Heart right ventricle (tissue), 16 donors: Measurements from ENCODE around the gene VSTM2B. TPM values are rescaled to one million over a fixed set of nuclear protein-coding genes. Genes with fewer than 3 reads are reported as not detected.

Experiments used
- ATAC-seq, 8 donors: fragments of 200-7000 bp; cut with Tn5 transposase; one replicate each; pipeline ENCODE4 v1.9.1; 2020; ENCODE audit warnings: mild to moderate bottlenecking in 8 of 8, moderate library complexity in 8 of 8, moderate number of reproducible peaks in 1 of 8
- DNase-seq, 2 donors: peaks; one replicate each; pipeline ENCODE4 v3.0.0-alpha.2; 2020
- H3K27ac ChIP-seq, 10 donors: fragments of 200-600 bp; sonication (generic) in 2 of 10; one replicate each; pipeline versions ENCODE4 v1.5.0 to v1.8.0; 2020 to 2022; ENCODE audit warnings: mild to moderate bottlenecking in 3 of 10
- H3K27me3 ChIP-seq, 7 donors: fragments of 200-600 bp; one replicate each; pipeline ENCODE4 v1.8.0; 2021 to 2022; ENCODE audit warnings: mild to moderate bottlenecking in 2 of 7
- H3K36me3 ChIP-seq, 9 donors: fragments of 200-600 bp; sonication (generic) in 1 of 9; one replicate each; pipeline versions ENCODE4 v1.5.0 to v1.8.0; 2020 to 2022; ENCODE audit warnings: mild to moderate bottlenecking in 2 of 9
- H3K4me1 ChIP-seq, 9 donors: fragments of 200-600 bp; sonication (generic) in 1 of 9; one replicate each; pipeline versions ENCODE4 v1.5.0 to v1.8.0; 2020 to 2022; ENCODE audit warnings: mild to moderate bottlenecking in 4 of 9
- H3K4me3 ChIP-seq, 10 donors: fragments of 200-600 bp; sonication (generic) in 2 of 10; one replicate each; pipeline versions ENCODE4 v1.5.0 to v1.8.0; 2020 to 2022; ENCODE audit warnings: mild to moderate bottlenecking in 7 of 10, moderate library complexity in 2 of 10
- H3K9me3 ChIP-seq, 11 donors: fragments of 200-600 bp in 10 of 11; sonication (generic) in 2 of 11; one replicate each; pipeline versions ENCODE4 v1.5.0 to v1.8.0; 2013 to 2022; ENCODE audit warnings: mild to moderate bottlenecking in 2 of 11, control low read depth in 1 of 11, moderate library complexity in 1 of 11
- CTCF ChIP-seq, 9 donors: fragments of 200-600 bp; sonication (generic) in 2 of 9; IDR thresholded peaks; one replicate each; pipeline versions ENCODE4 v1.5.0 to v1.8.0; 2021 to 2022; ENCODE audit warnings: antibody characterized with exemption in 9 of 9, mild to moderate bottlenecking in 5 of 9, moderate library complexity in 1 of 9
- WGBS, 2 donors: extraction: QIAGEN DNeasy Blood & Tissue Kit; methylation state at CpG; one replicate each; pipeline ENCODE4 v1.1.7; 2013; ENCODE audit warnings: inconsistent platforms in 1 of 2; 5-methylcytosine and 5-hydroxymethylcytosine counted together
- intact Hi-C, 10 donors: fragments of 100-400 bp; cut with DNase I; formaldehyde crosslinking; loops; one replicate each; pipeline versions ENCODE4 v1.11.1 to v1.14.2; 2022
- polyA plus RNA-seq, 2 donors: library from polyadenylated mRNA; stranded (reverse); fragments of 200-250 nt; gene quantifications; one replicate each; pipeline ENCODE4 v1.2.3, GENCODE V29; 2013
- total RNA-seq, 10 donors: library from RNA; stranded (reverse); fragmentation: NEBNext Ultra II Directional in 3 of 10; extraction: Animal tissue kit (Norgen Biotek cat#: 25700) in 3 of 10; gene quantifications; one replicate each; pipeline versions ENCODE4 v1.2.1 to v1.2.4, GENCODE V29; 2021 to 2023
- donor health status: Arrhythmogenic right ventricular cardiomyopathy.
- donor health status: ischemic (EF 13 %, LVEDD 7.1; RV severe dilation, severe dysfunction).
- donor health status: healthy with polysubstance abuse.
- donor health status: DM: no; HTN: yes; CAD: no.
- donor health status: DM: no; HTN: no; CAD: no.
- donor health status: ischemic (EF 25% LVEDD 6.9; RV normal size, moderate dysfunction).
- donor health status: ischemic (EF 25% LVEDD 5.7; RV mildly dilated, moderate dysfunction).
- donor health status: healthy.
- donor health status: DM: yes; HTN: yes; CAD: no.
- donor health status: Ischemic cardiomyopathy.
- donor health status: ischemic (EF 35%, LVEDD 5.7; RV mildly dilated, moderate dysfunction).
- donor health status: nonischemic (EF 11% LVEDD 7.7; RV severe dilation, severe dysfunction).
- donor health status: DM: yes; HTN: yes; CAD: no.
- donor health status: PGD.
- donor health status: ischemic (EF 29% LVEDD 5.4; RV normal size, mild dysfunction).
- donor health status: nonischemic (EF 23%, LVEDD 6.1; RV moderate dilation, normal function).

Gene VSTM2B
- total and polyA plus RNA-seq, 12 donors = not detected

GRCh38 chr19:29533578-29534544, 8.1 kb downstream of the VSTM2B start:
- Histone ChIP-seq H3K36me3 (no peaks in the 10 kb centered on the region), H3K27me3 (peaks cover 16 to 82% (median 76%) of the 10 kb centered on the region in 7 donors), H3K9me3 (no peaks in the 10 kb centered on the region), H3K4me3 (no peak overlapping the region), H3K27ac (no peak overlapping the region), H3K4me1 (peaks cover 0 to 8% (median 2%) of the 10 kb centered on the region in 9 donors)
- TF ChIP-seq CTCF (IDR thresholded peaks at IDR 0.05) = no peak
- intact Hi-C loops = no loop called here
- ATAC-seq (no peak), DNase-seq (no peak)
- WGBS, 2 donors = 73 to 81% methylated on average over 15 of the region's 15 CpGs

- no peaks in the 10 kb centered on the region for H3K9me3 ChIP-seq
- TF ChIP-seq CTCF (IDR thresholded peaks at IDR 0.05) = no peak
- intact Hi-C loops = no loop called here
- no peaks in the 10 kb centered on the region for H3K4me1 ChIP-seq
- WGBS, 2 donors = 47 to 55% methylated on average over 19 of the region's 19 CpGs
- no peak for ATAC-seq
- no peak for DNase-seq
- no peak overlapping the region for H3K4me3 ChIP-seq
- no peak overlapping the region for H3K27ac ChIP-seq
- H3K27me3 ChIP-seq = peaks cover 2 to 80% (median 68%) of the 10 kb centered on the region in 7 donors
- H3K36me3 ChIP-seq = no peaks in the 10 kb centered on the region
Observed at GRCh38 chr19:29535214-29535831, 9.5 kb downstream of the VSTM2B start.

- no peak overlapping the region for H3K27ac ChIP-seq
- H3K27me3 ChIP-seq = peaks cover 0 to 78% (median 61%) of the 10 kb centered on the region in 7 donors
- H3K4me3 ChIP-seq = no peak overlapping the region
- intact Hi-C loops = no loop called here
- no peak for ATAC-seq
- H3K36me3 ChIP-seq = no peaks in the 10 kb centered on the region
- WGBS, 2 donors = 62 to 75% methylated on average over 4 of the region's 4 CpGs
- H3K9me3 ChIP-seq = no peaks in the 10 kb centered on the region
- no peak for DNase-seq
- no peak for TF ChIP-seq CTCF (IDR thresholded peaks at IDR 0.05)
- no peaks in the 10 kb centered on the region for H3K4me1 ChIP-seq
Observed at GRCh38 chr19:29535984-29536508, 10.3 kb downstream of the VSTM2B start.

GRCh38 chr19:29537181-29537580, 11.4 kb downstream of the VSTM2B start:
- Histone ChIP-seq H3K4me3 (no peak overlapping the region), H3K36me3 (no peaks in the 10 kb centered on the region), H3K27me3 (peaks cover 0 to 69% (median 49%) of the 10 kb centered on the region in 7 donors), H3K9me3 (no peaks in the 10 kb centered on the region), H3K27ac (no peak overlapping the region), H3K4me1 (no peaks in the 10 kb centered on the region)
- intact Hi-C loops = no loop called here
- 66 to 74% methylated on average over 7 of the region's 7 CpGs for WGBS, 2 donors
- ATAC-seq (no peak), DNase-seq (no peak)
- no peak for TF ChIP-seq CTCF (IDR thresholded peaks at IDR 0.05)
